Endothelial cell of umbilical vein (primary cell): Measurements from ENCODE around the gene COX4I1. TPM values are rescaled to one million over a fixed set of nuclear protein-coding genes. Genes with fewer than 3 reads are reported as not detected.

ENCODE experiments used
- BruUV-seq: library from RNA; stranded (reverse); fragments of 400-500 nt; replicated peaks from 2 replicates; lab custom pipeline; 2021; lab: Mats Ljungman, UMichigan
- CTCF ChIA-PET: fragments of 300-600, 350-600 bp; sonication (Branson Sonifier 250); formaldehyde crosslinking; loops from one replicate; lab custom pipeline; 2021; ENCODE audit warnings: antibody characterized with exemption, inconsistent platforms; lab: Charles Lee
- POLR2A ChIA-PET: fragments of 300-600, 350-600 bp; sonication (Branson Sonifier 250); formaldehyde crosslinking; loops from one replicate; lab custom pipeline; 2021; ENCODE audit warnings: antibody characterized with exemption, inconsistent platforms; lab: Charles Lee
- DNase-seq: peaks from one replicate; pipeline ENCODE4 v3.0.0-alpha.2; 2011; ENCODE audit warnings: low read depth, low spot score
- FAIRE-seq: peaks from 2 replicates; lab custom pipeline; 2011; peaks lifted over from hg19 to GRCh38; lab: Jason Lieb, UNC
- H2AFZ ChIP-seq: 2 replicates; pipeline ENCODE4 v1.6.0; 2012; ENCODE audit warnings: low read depth, low read length, control low read depth, inconsistent platforms
- H3K27ac ChIP-seq: 2 replicates; pipeline ENCODE4 v1.5.1; 2011; ENCODE audit warnings: low read depth, mild to moderate bottlenecking, control low read depth, low read length, moderate library complexity; ENCODE audit not compliant: insufficient read depth
- H3K27me3 ChIP-seq, 2 experiments: 2 replicates each; pipeline versions ENCODE4 v1.6.0 to v1.6.1; 2011; ENCODE audit warnings: low read length in 2 of 2, mixed read lengths in 1 of 2; ENCODE audit not compliant: control insufficient read depth in 2 of 2, insufficient read depth in 2 of 2
- H3K36me3 ChIP-seq, 2 experiments: 2 replicates in 1 of 2; 3 replicates in 1 of 2; pipeline ENCODE4 v1.5.1; 2011; ENCODE audit warnings: low read length in 2 of 2, mild to moderate bottlenecking in 1 of 2, moderate library complexity in 1 of 2; ENCODE audit not compliant: control insufficient read depth in 2 of 2, insufficient read depth in 2 of 2; ENCODE audit errors: extremely low read depth in 1 of 2
- H3K4me1 ChIP-seq: 3 replicates; pipeline ENCODE4 v1.5.1; 2011; ENCODE audit warnings: mild to moderate bottlenecking, low read length; ENCODE audit not compliant: control insufficient read depth, insufficient read depth; ENCODE audit errors: extremely low read depth
- H3K4me2 ChIP-seq: 2 replicates; pipeline ENCODE4 v1.6.1; 2011; ENCODE audit warnings: low read length, control low read depth, mixed read lengths; ENCODE audit not compliant: insufficient read depth
- H3K4me3 ChIP-seq, 3 experiments: fragments of 200-600 bp in 1 of 3; sonication (generic), shearing (Covaris generic) in 1 of 3; replicated peaks in 1 of 3; 2 replicates each; pipeline ENCODE4 v1.5.1; 2011 to 2016; ENCODE audit warnings: control low read depth in 3 of 3, low read length in 3 of 3, mild to moderate bottlenecking in 2 of 3, inconsistent platforms in 1 of 3, low read depth in 1 of 3, moderate library complexity in 1 of 3; ENCODE audit not compliant: insufficient read depth in 1 of 3
- H3K79me2 ChIP-seq: 2 replicates; pipeline ENCODE4 v1.6.0; 2012; ENCODE audit warnings: low read length, inconsistent platforms; ENCODE audit not compliant: control insufficient read depth, insufficient read depth
- H3K9ac ChIP-seq: replicated peaks from 2 replicates; pipeline ENCODE3; 2011; ENCODE audit warnings: low read length, control low read depth; ENCODE audit not compliant: insufficient read depth; ENCODE audit errors: extremely low read depth
- H3K9me1 ChIP-seq: replicated peaks from 3 replicates; pipeline ENCODE4 v1.6.0; 2011; ENCODE audit warnings: mild to moderate bottlenecking, low read length; ENCODE audit not compliant: control insufficient read depth, insufficient read depth; ENCODE audit errors: extremely low read depth
- H3K9me3 ChIP-seq: replicated peaks from 2 replicates; pipeline ENCODE4 v1.5.1; 2012; ENCODE audit warnings: low read length, inconsistent platforms; ENCODE audit not compliant: control insufficient read depth, insufficient read depth
- H4K20me1 ChIP-seq: replicated peaks from 2 replicates; pipeline ENCODE3; 2011; ENCODE audit warnings: mild to moderate bottlenecking, low read length; ENCODE audit not compliant: control insufficient read depth, insufficient read depth; ENCODE audit errors: extremely low read depth
- EZH2 ChIP-seq: IDR thresholded peaks from 2 replicates; pipeline ENCODE4 v1.6.1; 2012; ENCODE audit warnings: borderline replicate concordance, low read depth, mild to moderate bottlenecking, moderate library complexity, low read length, inconsistent platforms; ENCODE audit not compliant: severe bottlenecking
- FOS ChIP-seq: IDR thresholded peaks from 2 replicates; pipeline ENCODE4 v1.6.1; 2011; ENCODE audit warnings: mild to moderate bottlenecking, low read length, moderate library complexity, borderline replicate concordance; ENCODE audit not compliant: insufficient read depth
- GATA2 ChIP-seq: IDR thresholded peaks from 2 replicates; pipeline ENCODE4 v1.7.0; 2011; ENCODE audit warnings: low read depth, mild to moderate bottlenecking, moderate library complexity, mixed read lengths, low read length; ENCODE audit not compliant: insufficient read length, insufficient read depth
- JUN ChIP-seq: IDR thresholded peaks from 2 replicates; pipeline ENCODE4 v1.6.1; 2011; ENCODE audit warnings: borderline replicate concordance, low read depth; ENCODE audit not compliant: insufficient read length, insufficient read depth
- MYC ChIP-seq: IDR thresholded peaks from one replicate; pipeline ENCODE4 v1.6.1; 2011; ENCODE audit warnings: mild to moderate bottlenecking, low read depth, low read length
- POLR2A ChIP-seq: IDR thresholded peaks from 2 replicates; pipeline ENCODE4 v1.6.1; 2012; ENCODE audit warnings: low read depth, mild to moderate bottlenecking, control low read depth, low read length
- POLR2AphosphoS5 ChIP-seq: IDR thresholded peaks from 2 replicates; pipeline ENCODE4 v1.6.1; 2012; ENCODE audit warnings: low read depth, mild to moderate bottlenecking, control low read depth, low read length, moderate library complexity; ENCODE audit not compliant: insufficient read depth
- dilution Hi-C: fragments of 300-500 bp; cut with MboI; formaldehyde crosslinking; loops from one replicate; pipeline ENCODE4 v1.15.0; 2019; ENCODE audit warnings: low sequenced_read_pairs; ENCODE audit not compliant: extremely low pct_ligation_motif_present
- intact Hi-C: fragments of 100-400 bp; cut with micrococcal nuclease; formaldehyde crosslinking; loops from one replicate; pipeline ENCODE4 v1.10.0; 2022
- polyA plus RNA-seq, 4 experiments: library from polyadenylated mRNA; depleted of rRNA in 3 of 4; stranded (reverse) in 3 of 4; unstranded in 1 of 4; fragments of >200 nt; gene quantifications; 2 replicates each; pipeline versions ENCODE4 v1.2.1 to v1.2.3, GENCODE V29; 2011 to 2012; ENCODE audit warnings: missing spikeins in 1 of 4
- total RNA-seq: library from RNA; stranded (reverse); gene quantifications from 2 replicates; pipeline ENCODE4 v1.2.3, GENCODE V29; 2021
- TF ChIP-seq, protein P1 (sequence below): IDR thresholded peaks from 2 replicates; pipeline ENCODE4 v1.6.1; 2011; ENCODE audit not compliant: insufficient read depth, insufficient read length
- TF ChIP-seq, protein P2 (sequence below), 2 donors: IDR thresholded peaks; 1 replicate in 1 of 2; 2 replicates in 1 of 2; pipeline ENCODE4 v1.5.1; 2011; ENCODE audit warnings: low read length in 2 of 2, mild to moderate bottlenecking in 2 of 2, moderate library complexity in 2 of 2, control low read depth in 1 of 2, inconsistent platforms in 1 of 2, low read depth in 1 of 2; ENCODE audit not compliant: insufficient read depth in 1 of 2; ENCODE audit errors: extremely low read depth in 1 of 2

The COX4I1 gene
- total and polyA plus RNA-seq, 2 donors (not counting 3 experiments of a cell fraction or from before 2014, with no cell fraction given): 560 to 953 TPM

DNA sequence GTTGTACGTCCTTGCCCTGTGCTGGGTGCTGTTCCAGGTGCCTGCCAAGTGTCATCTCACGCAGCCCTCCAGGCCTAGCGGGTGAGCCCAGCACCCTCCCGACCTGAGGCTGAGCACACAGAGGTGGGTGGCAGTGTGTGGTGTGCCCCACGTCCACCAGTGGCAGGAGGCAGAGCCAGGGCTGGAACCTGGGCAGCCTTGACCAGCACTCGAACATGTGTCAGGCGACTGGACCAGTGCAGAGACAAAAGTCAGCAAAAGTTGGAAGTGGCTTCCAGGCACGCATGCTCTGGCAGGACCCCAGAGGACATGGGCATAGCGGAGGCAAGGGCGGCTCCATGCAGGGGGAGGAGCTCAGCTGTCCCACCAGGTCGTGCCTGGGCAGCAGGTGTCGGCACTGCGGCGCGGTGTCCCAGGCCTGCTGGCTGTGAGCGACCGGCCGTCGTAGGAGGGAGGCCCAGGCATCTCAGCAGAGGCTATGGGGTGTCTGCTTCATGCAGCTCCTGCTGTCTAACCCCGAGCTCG lies 35.8 kb downstream of the COX4I1 start:
- H3K4me3 ChIP-seq: no peak overlapping the region
- H3K9ac ChIP-seq: no peak overlapping the region
- intact Hi-C loops: no loop called here
- no TSS peak for BruUV-seq
- H3K27ac ChIP-seq: no peak overlapping the region
- DNase-seq (no peak), FAIRE-seq (no peak)
- dilution Hi-C loops: no loop called here
- no peaks in the 10 kb centered on the region for H3K36me3 ChIP-seq
- no peaks in the 10 kb centered on the region for H3K9me1 ChIP-seq
- ChIA-PET POLR2A (no interaction called here), CTCF (interaction anchor here (1.1 to 2.9 kb wide), 2 partner anchors 14 to 16 kb away, joined by 3 to 13 read pairs; no protein-coding TSS in a partner anchor)
- TF ChIP-seq POLR2A: no peak
- no peak for TF ChIP-seq GATA2
- TF ChIP-seq JUN: no peak
- TF ChIP-seq, protein P1, sequence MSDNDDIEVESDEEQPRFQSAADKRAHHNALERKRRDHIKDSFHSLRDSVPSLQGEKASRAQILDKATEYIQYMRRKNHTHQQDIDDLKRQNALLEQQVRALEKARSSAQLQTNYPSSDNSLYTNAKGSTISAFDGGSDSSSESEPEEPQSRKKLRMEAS: no peak
- no peak for TF ChIP-seq FOS
- TF ChIP-seq, protein P2, sequence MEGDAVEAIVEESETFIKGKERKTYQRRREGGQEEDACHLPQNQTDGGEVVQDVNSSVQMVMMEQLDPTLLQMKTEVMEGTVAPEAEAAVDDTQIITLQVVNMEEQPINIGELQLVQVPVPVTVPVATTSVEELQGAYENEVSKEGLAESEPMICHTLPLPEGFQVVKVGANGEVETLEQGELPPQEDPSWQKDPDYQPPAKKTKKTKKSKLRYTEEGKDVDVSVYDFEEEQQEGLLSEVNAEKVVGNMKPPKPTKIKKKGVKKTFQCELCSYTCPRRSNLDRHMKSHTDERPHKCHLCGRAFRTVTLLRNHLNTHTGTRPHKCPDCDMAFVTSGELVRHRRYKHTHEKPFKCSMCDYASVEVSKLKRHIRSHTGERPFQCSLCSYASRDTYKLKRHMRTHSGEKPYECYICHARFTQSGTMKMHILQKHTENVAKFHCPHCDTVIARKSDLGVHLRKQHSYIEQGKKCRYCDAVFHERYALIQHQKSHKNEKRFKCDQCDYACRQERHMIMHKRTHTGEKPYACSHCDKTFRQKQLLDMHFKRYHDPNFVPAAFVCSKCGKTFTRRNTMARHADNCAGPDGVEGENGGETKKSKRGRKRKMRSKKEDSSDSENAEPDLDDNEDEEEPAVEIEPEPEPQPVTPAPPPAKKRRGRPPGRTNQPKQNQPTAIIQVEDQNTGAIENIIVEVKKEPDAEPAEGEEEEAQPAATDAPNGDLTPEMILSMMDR (IDR thresholded peaks at IDR 0.05; ENCODE audit: extremely low read depth in 1 of 2, insufficient read depth in 1 of 2, low read depth in 1 of 2, low read length in 2 of 2): no peak
- TF ChIP-seq MYC: no peak
- TF ChIP-seq EZH2: no peak
- no peak for TF ChIP-seq POLR2AphosphoS5
- no peaks in the 10 kb centered on the region for H3K4me1 ChIP-seq
- H3K27me3 ChIP-seq: no peaks in the 10 kb centered on the region
- H3K4me2 ChIP-seq: no peak overlapping the region
- H3K79me2 ChIP-seq: no peaks in the 10 kb centered on the region
- H2AFZ ChIP-seq: no peak overlapping the region
- H3K9me3 ChIP-seq: no peaks in the 10 kb centered on the region
- H4K20me1 ChIP-seq: no peaks in the 10 kb centered on the region
